AG09319 (cell line): ENCODE measurements around the gene SEC16B.

ENCODE experiments used
- DNase-seq: peaks from one replicate; pipeline ENCODE4 v3.0.0-alpha.2; 2010; ENCODE audit warnings: low read depth; ENCODE audit errors: extremely low read depth
- CTCF ChIP-seq: IDR thresholded peaks from 2 replicates; pipeline ENCODE4 v1.5.1; 2011; ENCODE audit warnings: low read depth, mild to moderate bottlenecking, inconsistent platforms, low read length, moderate library complexity

Gene SEC16B

GRCh38 chr1:177969825-177970371, at the start of gene SEC16B:
Gene SEC16B, minus strand, starts transcription at chr1:177970058. Its CDS starts 2,077 bp downstream, at chr1:177967981.
- no peak for TF ChIP-seq CTCF
- no peak for DNase-seq

DNA sequence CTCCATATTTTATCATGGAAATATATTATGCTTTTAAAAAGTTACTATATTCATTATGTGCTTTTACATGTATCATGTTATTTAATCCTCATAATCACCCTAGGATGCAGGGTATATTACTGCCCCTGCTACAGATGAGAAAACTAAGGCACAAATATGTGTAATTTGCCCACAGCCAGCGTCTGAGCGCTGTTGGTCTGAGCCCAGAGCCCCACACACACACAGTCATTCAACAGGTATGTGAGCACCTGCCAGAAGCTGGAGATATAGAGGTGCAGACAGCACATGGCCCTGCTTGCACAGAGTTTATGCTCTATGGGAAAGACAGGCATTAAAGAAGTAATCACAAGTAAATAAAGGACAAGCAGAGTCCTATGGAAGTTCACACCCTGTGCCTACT, 49.8 kb upstream of the SEC16B start:
- TF ChIP-seq CTCF: no peak
- no peak for DNase-seq

DNA sequence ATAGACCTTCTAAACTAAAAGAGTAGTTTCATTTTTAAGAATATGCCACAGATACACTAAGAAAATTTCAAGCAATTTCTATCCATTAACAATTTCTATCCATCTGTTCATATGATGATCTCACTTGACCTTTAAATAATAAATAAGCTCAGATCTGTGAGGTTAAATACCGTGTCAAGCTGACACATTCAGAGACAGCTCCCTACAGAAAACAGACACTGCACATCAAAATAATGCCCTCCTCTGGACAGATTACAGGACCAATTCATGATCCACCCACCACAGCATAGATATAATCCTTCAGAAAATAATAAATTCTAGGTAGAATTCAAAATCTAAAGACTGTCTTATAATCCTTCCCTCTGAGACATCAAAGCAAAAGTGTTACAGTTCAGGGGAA, 49.4 kb upstream of the SEC16B start:
- no peak for DNase-seq

DNA sequence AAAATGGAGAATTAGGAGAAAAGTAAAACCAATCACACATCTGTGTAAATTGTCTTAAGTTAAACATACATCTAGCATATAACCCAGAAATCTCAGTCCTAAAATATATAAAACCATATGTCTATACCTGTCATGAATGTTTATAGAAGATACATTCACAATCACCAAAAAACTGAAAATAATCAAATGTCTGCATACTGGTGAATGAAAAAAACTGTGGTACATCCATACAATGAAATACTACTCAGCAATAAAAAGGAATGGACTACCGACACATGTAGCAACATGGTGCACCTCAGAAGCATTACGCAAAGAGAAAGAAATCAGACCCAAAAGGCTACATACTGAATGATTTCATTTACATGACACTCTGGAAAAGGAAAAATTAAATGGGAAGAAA, 47.7 kb upstream of the SEC16B start:
- no peak for DNase-seq
- TF ChIP-seq CTCF: no peak

More for the DNA sequence above, 49.4 kb upstream of the SEC16B start:
- no peak for TF ChIP-seq CTCF

DNA sequence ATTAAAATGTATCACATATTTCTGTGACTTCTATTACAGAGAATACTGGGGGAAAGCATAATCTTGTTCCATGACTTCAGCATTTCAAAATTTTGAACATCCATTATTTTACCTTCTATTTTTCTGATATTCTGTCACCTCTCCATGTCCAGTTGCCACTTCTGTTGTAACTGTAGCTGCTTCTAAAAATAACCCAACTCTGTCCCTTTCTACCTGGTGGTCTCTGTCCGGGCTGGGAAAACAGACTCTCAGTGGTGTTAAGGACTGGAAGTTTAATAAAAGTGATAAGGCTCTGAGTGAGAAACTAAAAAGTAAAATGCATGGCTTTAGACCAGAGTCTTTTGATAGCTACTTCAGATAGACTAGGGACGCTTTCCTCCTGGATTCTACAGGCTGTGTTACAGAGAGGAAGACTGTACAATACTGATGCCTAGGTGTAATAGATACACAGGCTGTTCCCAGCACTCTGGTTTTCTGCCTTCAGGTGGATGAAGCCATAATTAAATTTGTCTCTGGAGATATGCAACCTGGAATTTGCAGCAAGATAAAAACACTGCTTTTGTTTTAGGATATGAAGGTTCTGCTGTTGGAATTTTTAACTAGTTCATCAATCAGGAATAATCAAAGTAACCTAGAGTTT, 42.1 kb upstream of the SEC16B start:
- TF ChIP-seq CTCF: no peak
- no peak for DNase-seq

DNA sequence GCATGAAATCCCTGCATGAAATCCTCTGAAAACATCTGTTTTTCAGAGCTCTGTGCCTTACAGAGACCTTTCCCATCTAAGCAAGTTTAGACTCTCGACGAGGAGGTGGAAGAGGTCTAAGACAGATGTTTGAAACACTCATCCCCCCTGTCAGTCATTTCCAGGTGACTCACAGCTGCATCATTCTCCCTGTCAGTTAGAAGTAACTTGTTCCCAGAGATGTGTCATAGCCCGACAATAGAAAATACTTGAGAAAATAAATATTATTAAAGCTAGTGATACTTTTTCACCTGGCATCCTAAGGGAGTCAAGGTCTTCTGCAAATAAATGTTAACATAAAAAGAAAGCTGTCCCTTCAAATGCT, 41.6 kb upstream of the SEC16B start:
- no peak for TF ChIP-seq CTCF
- no peak for DNase-seq

GRCh38 chr1:178010674-178011464, 41.0 kb upstream of the SEC16B start:
- no peak for DNase-seq
- no peak for TF ChIP-seq CTCF
